HG02852 (cell line): Measurements from ENCODE around the gene TCF25.

Experiments used
- ATAC-seq: cut with Tn5 transposase; IDR thresholded peaks from one replicate; pipeline ENCODE4 v1.9.1; 2021; ENCODE audit warnings: mild to moderate bottlenecking, moderate library complexity; ENCODE audit not compliant: unreplicated experiment

Gene TCF25

DNA sequence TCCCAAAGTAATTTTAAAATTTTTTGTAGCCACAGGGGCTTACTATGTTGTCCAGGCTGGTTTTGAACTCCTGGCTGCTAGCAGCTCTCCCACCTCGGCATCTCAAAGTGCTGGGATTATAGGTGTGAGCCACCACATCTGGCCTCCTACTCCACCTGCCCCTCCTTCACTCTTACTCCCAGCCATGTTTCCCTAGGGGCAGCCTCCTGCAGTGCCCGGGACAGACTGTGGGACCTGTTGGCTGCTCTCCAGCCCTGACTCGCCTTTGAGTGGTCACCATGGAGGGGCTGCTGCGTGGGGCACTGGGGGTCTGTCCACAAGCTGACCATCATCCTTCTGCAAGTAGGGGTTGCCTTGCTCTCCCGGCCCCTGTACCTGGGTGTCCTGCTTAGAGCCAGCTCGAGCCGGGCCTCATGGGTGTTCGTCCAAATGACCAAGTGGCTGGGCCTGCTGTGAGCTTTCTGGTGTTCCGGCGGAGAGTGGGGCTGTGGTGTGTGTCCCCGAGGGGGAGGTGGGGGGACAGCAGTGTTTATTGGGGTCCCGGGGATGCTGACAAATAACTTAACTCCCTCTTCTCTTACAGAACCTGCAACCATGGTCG lies 28.6 kb upstream of the TCF25 start:
- no peak for ATAC-seq

DNA sequence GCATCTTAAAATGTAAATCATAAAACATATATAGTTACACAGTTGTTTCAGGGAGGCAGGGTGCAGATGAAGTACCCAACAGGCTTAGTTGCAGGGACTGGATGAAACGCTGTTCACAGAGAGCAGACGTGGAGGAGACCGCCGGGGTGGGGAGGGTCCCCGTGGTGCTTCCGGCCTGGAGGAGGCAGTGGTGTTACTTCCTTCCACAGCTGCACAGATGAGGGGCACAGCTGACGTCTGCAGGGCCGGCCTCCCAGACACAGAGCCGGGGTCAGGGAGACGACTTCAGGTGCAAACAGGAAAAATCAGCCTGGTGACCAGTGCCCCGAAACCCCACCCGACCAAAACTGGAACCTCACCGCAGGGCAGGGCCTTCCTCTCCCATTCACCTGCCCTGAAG lies 28.0 kb upstream of the TCF25 start:
- no peak for ATAC-seq

DNA sequence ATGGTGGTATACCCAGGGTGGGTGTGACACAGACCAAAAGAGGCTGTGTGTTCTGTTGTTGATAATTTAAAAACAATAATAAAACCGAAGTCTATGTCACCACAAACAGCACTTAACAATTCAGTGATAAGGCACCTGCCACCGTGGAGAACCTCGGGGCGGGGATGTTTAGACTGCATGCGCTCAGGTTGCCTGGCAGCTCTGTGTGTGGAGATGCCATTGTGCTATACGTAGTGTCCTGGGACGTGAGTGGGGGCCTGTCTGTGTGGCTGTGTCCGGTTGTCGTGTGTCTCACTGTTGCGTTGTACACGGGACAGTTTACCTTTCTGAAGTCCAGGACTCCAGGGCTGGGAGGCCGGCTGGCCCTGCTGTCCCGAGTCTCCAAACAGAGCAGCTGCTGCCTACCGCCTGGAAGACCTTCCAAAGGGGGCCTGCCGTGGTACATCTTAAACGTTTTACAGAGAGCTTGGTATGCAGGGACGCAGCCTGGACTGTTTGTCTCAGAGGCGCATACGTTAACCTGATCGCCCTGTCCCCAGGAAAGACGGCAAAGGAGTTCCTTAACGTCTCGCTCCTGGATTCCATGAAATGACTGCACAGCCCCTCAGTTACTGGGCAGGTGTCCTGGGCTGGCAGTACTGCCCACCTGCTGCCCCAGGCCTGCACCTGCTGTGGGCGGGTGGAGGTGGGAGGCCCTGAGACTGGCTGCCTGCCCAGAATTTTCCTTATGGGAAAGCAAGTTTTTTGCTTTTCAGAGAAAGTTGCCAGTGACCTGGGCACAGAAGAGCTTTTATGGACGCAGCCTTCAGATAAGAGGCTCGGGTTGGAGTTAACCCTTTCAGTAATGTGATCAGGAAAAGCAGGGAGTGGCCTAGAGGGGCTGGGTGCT lies 26.1 kb upstream of the TCF25 start:
- ATAC-seq = no peak

DNA sequence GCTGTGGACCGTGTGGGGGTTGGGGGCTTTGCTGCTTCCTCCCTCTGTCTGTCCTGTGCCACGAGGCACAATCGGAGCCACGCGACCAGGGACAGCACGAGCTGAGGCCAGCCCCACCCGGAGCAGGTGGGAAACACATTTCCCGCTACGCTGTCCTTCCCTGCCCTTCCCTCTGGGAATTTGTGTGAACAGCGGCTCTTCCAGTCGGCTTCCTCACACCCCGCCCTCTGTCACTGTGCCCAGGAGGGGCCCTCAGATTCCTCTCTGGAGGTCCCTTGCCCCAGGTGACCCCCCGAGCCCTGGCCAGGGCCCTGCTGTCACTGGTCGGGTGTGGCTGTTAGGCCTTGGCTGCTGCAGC lies 25.5 kb upstream of the TCF25 start:
- no peak for ATAC-seq

DNA sequence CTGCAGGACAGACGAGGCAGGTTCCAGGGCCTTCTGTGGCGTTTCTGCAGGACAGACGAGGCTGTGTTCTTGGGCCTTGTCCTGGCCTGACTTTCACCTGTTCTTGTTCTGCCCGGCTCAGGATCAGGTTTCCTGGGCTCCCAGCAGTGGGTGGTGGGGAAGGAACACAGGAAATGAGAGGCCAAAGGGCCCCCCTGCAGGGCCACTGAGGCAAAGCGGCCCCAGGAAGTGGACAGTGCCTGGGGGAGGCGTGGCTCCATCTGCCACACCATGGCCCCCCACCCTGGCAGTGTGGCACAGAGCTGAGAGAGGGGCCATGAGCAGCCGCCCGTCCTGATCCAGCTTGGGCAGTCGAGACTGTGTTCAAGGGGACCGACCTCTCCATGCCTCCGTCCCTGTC lies 24.4 kb upstream of the TCF25 start:
- ATAC-seq = no peak

DNA sequence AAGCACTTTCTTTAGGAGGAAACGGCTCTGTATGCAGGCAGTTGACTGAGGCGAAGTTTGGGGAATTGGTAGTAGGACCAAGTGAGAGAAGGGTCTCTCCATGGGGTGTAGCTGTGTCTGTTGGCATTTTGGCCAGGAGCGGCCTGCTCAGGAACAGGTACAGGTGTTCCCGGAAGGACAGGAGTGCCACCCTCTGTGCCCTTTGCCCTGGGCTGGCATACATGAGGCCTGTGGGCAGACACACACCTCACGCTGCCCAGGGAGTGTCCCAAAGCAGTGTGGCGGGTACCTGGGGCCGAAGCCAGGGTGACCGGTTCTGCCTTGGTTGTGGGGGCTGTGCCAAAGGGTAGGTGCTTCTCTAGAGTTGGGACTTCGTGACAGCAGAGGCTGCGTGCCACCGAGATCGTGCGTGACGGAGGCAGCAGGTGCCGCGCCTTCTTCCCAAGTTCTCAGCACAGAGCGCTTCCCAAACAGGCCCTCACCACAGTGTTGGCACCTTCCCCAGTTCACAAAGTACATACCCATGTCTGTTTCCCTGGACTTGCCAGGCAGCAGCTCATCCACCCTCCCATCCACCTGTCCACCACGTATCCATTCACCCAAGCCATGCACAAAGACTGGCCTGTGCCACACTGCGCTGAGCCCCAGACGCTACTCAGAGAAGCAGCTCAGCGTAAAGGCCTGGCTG lies 19.9 kb upstream of the TCF25 start:
- ATAC-seq = no peak

DNA sequence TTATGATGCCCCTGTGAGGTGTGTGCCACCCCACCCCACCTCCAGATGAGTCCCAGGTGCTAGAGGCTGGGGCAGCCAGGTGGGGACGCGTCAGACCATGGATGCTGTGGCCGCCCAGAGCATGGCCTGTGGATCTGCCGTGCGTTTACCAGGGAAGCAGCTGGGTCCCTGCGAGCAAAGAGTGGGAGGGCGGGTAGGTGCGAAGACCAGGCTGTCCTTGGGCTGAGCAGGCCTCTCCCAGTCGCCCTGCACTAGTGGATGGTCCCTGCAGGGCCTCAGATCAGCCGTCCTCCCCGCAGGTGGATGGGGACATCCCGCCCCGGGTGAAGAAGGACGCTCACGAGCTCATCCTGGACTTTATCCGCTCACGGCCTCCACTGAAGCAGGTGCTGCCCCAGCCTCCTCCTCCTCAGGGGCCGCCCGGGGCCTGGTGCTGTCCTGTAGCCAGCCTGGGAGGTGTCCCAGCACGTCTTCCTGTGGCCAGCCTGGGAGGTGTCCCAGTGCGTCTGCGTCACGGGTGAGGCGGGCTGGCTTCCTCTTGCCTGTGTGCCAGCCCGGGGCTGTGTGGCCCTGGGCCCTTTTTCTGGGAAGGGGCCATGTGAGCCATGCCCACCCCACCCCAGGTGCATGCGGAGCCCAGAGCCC lies 18.0 kb upstream of the TCF25 start:
- no peak for ATAC-seq

DNA sequence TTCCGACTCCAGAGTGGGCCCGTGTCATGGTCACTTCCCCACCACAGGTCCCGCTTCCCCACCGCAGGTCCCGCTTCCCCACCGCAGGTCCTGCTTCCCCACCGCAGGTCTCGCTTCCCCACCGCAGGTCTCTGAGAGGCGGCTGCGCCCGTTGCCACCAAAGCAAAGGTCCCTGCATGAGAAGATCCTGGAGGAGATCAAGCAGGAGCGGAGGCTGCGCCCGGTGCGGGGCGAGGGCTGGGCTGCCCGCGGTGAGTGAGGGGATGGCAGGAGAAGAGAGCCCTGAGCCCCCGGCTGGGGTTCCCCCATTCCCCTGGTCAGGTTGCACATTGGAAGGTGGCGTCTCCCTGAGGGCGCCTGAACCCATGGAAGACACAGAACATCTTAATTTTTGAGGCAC lies 17.4 kb upstream of the TCF25 start:
- ATAC-seq = no peak

DNA sequence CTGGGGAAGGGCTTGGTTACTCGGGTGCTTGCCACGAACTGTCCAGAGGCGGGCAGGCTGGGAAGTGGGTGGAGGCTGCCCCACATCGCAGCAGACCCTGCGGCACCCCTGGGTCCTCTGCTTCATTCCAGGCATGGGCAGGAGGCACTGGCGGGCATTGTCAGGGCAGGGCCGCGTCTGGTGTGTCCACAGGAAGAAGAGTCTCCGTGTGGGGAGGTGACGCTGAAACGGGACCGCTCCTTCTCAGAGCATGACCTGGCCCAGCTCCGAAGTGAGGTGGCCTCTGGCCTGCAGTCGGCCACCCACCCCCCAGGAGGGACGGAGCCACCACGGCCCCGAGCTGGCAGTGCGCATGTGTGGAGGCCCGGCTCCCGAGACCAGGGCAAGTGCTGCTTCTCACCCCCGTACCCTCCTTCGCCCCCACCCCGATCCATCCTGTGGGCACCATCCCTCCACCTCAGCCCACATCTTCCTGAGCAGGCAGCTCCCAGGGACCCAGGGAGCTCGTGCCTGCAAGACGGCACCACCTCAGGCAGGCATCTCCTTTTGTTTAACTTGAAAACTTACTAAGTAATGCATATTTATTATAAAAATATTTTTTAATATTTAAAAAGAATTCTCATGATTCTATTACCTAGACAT lies 14.3 kb upstream of the TCF25 start:
- no peak for ATAC-seq

DNA sequence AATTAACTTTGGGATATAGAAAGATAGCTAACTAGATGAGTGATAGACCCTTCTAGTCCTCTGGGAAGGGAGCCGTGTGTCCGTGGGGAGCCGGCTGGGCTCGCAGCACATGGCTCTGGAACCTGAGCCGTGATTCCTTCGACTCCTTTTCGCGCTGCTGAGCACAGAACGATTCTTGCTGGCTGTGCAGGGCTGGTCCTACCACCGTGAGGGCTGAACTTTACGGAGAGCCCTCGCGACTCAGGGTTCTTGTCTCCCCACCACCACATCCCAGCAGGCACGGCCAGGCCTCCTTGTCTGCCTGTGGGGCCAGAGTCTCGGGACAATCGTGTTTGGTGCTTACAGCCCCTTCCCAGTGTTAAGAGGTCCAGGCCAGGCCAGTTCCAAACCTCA lies 13.8 kb upstream of the TCF25 start:
- no peak for ATAC-seq

DNA sequence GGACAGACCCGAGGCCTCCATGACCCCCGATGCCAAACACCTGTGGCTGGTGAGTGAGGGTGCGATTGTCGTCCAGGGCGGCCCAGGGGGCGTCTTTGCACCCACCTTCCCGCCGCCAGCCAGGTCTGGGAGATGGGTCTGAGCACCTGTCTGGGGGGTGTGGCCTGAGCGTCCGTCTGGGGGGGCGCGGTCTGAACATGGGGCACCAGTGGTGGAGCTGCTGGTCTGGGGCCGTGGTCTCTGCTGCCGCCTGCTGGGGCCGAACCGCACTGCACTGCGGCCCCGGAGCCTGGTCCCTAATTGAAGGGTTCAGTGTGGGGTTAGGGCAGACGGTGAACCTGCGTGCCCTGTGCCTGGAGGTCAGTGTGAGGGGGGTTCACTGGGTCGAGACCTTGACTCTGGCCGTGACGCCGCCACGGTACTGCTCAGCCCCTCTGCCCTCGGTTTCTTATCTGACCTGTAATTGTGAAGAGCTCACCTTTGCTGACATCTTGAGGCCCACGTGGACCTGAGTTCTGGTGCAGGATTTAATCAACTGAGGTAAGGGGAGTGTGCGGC lies 12.6 kb upstream of the TCF25 start:
- ATAC-seq = peak; percentile 45

DNA sequence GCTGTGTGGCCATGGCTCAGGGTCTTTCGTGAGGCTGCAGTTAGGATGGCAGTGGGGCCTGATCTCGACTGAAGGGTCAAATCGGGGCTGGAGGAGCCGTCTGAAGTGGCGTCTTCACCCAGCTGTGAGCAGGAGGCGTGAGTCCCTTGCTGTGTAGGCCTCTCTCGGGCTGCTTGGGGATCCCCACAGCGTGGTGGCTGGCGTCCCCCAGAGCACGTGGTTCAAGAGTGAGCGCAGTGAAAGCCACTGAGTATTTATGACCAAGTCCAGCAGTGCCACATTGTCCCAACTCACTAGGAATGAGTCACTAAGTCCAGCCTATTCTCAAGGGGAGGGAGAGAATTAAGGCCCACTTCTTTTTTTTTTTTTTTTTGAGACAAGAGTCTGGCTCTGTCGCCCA lies 11.7 kb upstream of the TCF25 start:
- no peak for ATAC-seq

DNA sequence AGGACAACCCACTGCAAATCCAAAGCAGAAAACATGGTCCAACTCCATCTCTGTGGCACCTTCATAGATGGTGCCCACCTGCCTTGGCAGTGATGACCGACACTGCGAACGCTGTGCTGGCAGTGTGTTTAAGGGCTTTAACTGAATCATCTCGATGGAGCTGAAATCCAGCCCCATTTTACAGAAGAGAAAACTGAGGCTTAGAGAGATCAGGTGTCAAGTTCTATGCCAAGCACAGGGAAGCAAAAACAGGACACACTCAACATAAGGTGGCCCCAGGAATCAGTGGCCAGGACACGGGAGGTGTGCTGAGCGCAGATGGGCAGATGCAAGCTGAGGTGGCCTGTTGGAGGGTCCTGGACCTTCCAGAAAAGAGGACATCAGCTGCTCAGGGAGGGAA lies 10.7 kb upstream of the TCF25 start:
- ATAC-seq = no peak

DNA sequence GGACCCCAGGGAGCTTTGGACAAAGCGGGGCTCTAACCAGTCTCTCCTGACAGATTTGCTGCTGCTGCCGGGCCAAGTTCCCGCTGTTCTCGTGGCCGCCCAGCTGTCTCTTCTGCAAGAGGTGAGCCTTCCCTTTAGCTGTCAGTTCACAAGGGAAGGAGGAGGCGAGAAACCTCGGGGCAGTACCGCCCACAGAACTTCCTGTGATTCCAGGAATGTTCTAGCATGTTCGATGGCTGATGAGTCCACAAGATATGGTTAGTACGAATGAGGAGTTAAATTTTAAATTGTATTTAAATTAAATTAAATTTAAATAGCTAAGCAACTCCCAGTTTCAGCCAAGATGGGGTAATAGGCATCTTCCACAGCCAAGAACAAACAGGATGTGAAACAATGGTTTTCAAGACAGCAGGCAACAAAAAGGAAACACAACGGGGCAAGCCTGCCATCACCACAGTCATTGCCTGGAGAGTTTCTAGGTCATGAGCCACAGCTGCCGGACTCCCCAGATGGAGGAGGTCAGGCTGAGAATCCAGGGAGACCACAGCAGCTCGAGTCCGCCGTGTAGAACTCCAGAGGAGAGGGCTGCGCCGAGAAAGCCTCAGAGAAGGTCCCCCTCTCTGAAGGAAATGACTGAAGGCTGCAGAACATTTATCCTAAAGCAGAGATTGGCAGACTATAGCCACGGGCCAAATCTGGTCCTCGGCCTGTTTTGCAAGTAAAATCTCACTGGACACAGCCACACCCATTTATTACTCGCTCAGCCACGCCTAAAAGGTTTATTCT lies 9.5 kb upstream of the TCF25 start:
- peak; percentile 52 for ATAC-seq

DNA sequence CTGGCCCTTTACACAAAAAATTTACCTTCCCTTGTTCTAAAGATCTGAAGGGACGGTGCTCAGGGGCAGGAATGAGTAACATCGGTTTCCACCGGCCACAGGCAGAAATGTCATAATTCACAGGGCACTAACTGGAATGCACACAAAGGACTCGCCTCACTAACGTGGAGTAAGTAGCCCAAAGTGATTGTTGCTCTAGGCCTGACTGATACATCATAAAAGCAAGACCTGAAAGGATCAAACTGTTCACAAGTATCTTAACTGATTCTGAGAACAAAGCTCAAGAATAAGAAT lies 8.9 kb upstream of the TCF25 start:
- ATAC-seq = no peak

DNA sequence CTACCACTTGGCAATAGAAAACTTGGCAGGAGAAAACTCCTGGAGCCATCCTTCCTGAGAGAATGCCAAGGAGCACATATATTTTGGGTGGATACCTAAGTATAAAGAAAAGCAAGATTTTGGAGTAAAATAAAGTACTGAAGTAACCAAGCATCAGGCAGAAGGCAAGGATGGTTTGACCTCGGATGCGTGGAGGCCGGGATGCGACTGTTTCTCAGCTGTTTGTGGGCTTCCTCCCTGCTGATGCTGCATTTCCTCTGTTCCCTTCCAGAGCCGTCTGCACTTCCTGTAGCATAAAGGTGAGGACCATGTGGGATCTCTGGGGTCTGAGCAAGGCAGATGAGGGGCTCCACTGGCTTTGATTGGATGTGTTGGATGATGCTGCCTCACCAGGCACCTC lies 5.5 kb upstream of the TCF25 start:
- no peak for ATAC-seq

DNA sequence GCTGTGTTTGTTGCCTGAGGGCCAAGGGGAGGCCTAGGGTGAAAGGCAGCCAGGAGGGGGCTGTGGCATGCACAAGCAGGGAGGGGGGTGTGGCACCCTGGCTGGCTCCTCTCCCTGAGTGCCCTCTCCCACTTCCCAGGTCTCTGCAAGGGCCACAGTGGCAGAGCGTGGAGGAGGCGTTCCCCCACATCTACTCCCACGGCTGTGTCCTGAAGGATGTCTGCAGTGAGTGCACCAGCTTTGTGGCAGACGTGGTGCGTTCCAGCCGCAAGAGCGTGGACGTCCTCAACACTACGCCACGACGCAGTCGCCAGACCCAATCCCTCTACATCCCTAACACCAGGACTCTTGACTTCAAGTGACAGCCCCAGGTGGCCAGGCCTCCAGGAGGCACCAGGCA lies 3.5 kb upstream of the TCF25 start:
- no peak for ATAC-seq

DNA sequence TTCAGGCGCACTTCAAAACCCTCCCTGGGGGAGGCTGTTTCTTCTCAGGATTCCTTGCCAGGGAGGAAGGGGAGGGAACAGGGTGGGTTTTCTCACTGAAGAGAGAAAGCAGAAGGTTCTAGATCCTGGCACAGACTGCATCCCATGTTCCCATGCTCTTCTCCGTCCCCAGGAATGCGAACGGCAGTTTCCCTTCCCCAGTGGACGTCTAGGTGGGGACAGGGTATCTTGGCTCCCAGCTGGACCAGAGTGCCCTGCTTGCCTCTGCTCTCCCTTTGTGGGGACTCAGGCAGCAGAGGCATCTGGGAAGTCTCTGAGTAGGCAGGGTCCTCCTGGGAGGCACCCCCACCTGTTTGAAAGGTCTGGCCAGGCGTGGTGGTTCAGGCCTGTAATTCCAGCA lies 3.0 kb upstream of the TCF25 start:
- no peak for ATAC-seq

DNA sequence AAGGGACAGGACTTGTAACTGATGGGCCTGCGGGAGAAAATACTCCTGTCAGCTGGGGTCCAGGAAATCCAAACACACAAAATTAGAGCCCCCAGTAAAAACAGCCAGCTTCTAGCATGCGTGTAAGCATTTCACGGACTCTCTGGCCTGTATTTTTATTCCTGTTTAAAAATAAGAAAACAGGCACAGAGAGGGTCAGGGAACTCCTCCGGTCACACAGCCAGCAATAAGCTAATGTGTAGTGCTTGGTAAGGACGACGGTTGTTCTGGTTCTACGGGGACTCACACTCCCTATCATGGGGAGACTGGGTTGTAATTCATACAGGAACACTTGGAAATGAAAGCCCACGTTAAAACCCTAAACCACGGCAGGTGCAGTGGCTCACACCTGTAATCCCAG lies 1.5 kb upstream of the TCF25 start:
- no peak for ATAC-seq

DNA sequence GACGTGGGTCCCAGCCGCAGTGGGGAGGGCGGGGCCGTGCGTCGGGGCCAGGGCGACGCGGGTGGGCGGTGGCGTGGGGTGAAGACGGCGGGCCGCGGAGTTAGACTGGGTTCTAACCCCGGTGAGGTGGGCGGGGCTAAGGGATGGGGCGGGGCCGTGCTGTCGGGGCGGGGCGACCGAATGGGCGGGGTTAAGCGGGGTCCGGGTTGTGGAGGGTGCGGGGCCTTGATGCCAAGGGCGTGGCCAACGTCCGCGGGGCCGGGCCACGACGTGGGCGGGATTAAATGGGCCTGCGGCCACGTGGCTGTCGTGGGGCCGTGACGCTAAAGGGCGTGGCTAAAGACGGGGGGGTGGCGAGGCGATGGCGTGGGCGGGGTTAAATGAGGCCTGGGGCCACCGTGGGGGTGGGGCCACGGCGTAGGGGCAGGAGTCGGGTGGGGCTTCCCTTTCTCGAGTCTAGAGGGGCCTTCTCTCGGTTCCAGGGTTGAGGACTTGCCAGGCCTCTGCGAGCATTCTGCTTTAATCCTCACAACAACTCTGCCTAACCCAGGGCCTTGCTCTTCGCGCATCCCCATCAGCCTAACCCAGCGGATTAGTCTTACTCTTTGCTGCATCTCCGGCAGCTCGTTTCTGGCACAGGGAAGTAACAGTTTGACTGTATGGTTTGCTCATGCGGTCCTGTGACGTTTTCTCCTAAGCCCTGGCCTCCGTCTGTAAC lies 739 bp downstream of the TCF25 start:
- peak; percentile 68 for ATAC-seq
